Left renal pelvis (tissue), 4 donors: ENCODE data around the gene PMM2. TPM values are rescaled to one million over a fixed set of nuclear protein-coding genes. Genes with fewer than 3 reads are reported as not detected.

Source experiments
- DNase-seq, 4 donors: peaks; one replicate each; pipeline ENCODE4 v3.0.0-alpha.2; 2013; ENCODE audit warnings: low read depth in 4 of 4, low spot score in 3 of 4
- polyA plus RNA-seq, 4 donors: library from polyadenylated mRNA; unstranded; fragments of 120-200 nt; gene quantifications; one replicate each; pipeline ENCODE4 v1.2.1, GENCODE V29; 2013; ENCODE audit not compliant: insufficient read length in 4 of 4

The PMM2 gene
- polyA plus RNA-seq, 4 donors: 19.5 to 24.2 (median 22.0) TPM

DNA sequence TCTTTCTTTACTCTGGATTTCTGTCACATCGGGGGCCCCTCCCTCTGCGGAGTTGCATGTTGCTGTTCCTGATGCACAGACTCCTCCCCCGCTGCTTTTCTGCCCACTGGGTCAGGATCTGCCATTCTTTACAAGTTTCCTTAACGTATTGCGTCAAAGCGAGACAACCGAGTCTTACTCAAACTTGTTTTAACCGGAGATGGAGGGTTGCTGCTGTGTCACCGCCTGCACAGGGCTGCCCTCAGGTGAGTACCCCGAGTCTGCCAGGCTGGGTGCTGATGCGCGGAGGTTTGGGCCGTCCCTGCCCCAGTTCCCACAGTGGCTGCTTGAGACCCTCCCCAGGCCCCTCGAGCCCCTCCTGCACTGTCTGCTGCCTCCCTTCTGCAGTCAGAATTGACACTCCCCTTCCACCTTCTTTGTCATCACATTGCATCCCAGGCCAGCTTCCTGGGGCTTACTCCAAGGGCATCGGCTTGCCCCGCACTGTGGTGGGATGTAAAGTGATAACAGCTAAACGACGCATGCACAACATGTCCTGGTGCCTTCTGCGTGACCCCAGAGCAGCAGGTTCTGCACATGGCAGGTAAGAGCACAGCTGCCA is 51.9 kb downstream of the PMM2 start:
- DNase-seq: no peak

DNA sequence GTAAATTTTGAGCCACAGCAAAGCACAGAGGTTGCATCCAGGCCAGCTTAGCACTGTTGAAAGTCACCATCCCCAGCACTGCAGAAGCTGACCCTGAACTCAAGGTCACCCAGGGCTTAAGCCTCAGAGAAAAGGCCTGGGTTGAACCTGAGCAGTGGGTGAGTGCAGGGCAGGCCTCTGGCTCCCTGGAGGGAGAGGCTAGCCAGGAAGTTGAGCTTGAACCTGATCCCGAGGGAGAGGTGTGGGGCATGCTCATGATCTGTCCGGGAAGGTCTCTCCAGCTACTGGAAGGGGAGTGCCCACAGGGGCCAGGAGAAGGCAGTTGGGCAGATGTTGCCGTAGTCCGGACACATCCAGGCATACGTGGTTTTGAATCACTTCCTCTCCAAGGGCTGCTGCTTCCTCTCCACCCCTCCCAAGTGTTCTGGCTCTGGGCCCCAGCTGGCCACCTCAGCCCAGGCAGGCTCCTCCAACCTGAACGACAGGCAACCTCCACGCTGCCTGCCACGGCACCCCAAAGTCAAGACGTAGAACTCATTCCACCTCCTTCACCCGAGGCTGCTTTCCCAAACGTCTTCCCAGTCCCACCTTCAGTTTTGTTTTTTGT is 52.7 kb downstream of the PMM2 start:
- no peak for DNase-seq

DNA sequence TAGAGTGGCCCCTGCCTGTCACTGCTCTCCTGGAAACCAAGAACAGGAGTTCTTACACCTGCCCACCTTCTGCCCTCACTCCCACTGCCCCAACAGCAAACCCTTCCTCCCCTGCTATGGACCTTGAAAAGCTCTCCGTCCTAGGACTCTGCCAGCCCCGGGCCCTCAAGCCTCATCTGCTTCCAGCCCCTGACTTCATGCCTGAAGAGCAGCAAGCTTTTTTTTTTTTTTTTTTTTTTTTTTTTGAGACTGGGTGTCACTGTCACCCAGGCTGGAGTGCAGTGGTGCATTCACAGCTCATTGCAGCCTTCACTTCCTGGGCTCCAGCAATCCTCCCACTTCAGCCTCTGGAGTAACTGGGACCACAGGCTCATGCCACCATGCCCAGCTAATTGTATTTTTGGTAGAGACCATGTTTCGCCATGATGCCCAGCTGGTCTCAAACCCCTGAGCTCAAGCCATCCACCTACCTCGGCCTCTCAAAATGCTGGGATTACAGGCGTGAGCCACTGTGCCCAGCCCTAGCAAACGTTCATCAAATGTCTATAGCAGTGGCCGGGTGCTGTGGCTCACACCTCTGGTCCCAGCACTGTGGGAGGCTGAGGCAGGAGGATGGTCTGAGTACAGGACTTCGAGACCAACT is 54.2 kb downstream of the PMM2 start:
- no peak for DNase-seq

DNA sequence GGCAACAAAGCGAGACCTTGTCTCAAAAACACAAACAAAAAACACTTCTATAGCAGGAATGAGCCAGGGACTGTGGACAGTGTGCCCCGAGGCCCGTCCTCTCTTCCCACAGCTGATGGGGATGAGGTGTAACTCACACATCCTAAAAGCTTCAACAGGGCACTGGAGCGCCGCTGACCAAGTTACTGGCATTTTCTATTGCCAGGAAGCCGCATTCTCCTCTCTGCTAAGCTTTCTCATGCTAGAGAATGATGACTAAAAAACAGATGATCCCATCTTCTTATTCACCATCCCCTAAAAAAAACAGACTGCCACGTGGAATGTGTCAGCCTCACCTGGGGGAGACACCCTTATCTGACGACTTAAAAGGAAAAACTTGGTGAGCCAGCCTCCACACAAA is 54.9 kb downstream of the PMM2 start:
- DNase-seq: no peak

DNA sequence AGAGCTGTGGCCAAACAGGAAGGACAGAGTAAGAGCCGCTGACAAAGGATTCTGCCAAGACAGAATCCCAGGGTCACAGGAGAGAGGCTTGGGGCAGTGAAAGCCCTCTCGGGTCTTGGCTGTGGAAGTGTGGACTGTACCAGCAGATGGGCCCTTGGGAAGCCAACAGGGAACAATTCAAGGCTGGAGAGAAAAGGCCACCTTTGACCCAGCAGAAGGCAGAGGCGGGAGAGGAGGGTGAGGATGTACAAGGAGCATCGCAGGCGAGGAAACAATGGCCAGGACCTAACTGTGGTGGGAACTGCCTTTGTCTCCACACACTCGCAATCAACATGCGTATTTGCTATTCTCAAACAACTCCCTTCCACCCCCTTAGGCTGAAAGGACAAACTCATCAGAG is 55.5 kb downstream of the PMM2 start:
- no peak for DNase-seq

DNA sequence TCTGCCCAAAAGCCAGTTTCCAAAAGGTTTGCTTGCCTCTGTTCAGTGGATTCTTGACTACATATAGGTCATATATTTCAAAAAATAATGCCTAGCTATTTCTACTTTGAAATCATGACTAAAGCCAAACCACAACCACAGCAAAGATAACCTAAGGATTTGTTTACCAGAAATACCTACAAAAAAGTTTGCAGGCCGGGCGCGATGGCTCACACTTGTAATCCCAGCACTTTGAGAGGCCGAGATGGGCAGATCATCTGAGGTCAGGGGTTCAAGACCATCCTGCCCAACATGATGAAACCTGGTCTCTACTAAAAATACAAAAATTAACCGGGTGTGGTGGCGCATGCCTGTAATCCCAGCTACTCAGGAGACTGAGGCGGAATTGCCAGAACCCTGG is 56.0 kb downstream of the PMM2 start:
- DNase-seq: no peak

DNA sequence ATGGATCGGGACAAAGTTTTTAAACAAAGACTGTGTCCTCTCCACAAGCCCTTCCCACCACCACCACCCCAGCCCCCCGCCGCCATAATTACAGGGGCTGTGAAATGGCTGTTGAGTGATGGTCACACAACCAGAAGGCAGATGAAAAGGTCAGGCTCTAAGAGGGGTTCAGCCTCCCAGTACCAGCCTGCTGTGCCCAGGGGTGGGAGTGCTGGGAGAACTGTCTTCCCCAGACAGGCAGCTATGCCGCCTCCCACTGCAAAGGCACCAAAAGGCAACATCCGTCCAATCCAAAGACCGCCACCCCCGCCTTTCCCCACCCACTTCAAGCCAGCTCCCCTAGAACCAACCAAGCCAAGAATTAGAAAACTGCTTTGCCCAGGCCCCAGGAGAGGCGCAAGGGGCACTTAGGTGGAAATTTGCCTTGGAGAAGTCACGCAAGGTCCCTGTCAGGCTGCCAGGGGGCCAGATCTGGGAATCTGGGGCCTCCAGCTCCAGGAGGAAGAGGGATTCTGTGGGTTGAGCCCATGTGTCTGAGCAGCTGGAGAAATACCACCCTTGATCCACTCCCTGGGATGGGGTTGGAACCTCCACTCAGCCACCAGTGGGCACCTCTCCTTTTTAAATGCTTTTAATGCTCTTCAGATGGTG is 56.8 kb downstream of the PMM2 start:
- no peak for DNase-seq

DNA sequence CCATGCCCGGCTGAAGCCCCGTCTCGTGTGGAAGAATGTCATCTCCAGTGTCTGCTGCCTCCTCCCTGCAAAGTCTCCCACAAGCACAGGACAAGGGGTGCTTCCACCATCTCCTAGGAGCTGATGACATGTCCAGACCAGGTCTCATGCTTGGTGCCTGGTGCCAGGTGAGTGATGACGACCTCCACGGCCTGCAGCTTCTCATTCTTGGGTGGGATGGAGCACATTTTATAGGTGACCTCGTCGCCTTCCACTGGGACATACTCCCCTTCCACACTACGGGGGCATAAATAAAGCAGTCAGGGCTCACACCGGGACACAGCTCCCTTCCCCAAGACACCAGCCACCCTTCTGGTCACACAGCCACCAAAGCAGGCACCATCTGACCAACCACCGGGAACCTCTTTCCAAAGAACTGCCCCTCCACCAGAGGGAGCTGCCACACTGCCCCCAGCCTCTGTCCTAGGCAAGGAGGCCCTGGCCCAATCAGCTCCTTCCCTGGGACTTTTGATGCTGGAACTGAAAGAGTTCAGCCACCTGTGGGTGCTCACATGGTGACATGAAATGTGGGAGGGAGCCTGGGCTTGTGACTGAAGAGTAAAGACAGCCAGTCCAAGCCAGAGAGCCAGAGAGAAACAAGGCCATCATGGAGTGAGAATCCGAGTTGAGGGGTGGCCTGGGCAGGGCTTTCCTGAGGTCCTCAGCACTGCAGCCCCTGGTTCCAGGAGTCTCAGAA is 57.6 kb downstream of the PMM2 start:
- no peak for DNase-seq

DNA sequence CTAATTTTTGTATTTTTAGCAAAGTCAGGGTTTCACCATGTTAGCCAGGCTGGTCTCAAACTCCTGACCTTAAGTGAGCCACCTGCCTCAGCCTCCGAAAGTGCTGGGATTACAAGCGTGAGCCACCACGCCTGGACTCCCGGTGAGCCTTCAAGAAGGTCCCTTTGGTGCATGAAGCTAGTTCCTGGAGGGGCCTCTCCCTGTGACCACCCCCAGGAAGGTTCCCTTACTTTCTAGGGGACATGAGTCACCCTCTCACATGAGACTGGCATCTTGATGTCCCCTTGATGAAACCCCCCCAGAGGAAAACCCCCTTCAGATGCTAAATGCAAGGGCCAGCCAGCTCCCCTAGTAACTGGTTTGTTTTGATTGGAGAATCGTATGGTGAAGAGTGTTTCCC is 58.3 kb downstream of the PMM2 start:
- no peak for DNase-seq

DNA sequence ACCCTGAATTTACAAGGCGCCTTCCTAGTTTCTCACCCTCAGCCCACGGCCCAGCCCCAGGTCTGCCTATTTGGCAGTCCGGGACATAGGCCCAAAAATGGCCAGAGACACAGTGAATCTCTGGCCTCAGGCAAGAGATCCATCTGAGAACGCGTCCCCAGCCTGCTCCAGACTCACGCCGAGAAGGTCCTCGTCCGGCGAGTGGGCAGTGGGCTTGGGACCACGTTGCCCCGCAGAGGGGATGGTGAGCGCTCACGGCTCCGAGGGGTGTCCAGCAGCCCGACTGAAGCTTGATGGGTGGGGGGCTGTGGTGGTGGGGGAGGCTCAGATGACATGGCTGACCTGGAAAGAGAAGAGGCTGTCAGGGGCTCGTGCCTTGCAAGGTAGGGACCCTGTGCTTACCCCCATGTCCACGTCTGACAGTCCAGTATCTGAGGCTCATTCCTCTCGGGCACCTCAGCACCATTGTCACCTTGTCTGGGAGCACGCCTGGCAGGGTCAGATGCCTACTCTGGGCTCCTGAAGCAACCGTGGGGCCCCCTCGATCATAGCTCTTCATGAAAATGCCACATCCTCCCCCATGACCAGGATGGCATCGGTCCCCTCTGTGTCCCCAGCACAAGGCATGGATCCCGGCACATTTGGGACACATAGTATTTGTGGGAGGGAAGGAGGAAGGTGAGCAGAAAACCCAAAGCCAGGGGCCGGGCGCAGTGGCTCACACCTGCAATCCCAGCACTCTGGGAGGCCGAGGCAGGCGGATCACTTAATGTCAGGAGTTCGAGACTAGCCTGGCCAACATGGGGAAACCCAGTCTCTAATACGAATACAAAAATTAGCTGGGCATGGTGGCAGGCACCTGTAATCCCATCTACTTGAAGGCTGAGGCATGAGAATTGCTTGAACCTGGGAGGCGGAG is 61.6 kb downstream of the PMM2 start:
- DNase-seq: no peak

DNA sequence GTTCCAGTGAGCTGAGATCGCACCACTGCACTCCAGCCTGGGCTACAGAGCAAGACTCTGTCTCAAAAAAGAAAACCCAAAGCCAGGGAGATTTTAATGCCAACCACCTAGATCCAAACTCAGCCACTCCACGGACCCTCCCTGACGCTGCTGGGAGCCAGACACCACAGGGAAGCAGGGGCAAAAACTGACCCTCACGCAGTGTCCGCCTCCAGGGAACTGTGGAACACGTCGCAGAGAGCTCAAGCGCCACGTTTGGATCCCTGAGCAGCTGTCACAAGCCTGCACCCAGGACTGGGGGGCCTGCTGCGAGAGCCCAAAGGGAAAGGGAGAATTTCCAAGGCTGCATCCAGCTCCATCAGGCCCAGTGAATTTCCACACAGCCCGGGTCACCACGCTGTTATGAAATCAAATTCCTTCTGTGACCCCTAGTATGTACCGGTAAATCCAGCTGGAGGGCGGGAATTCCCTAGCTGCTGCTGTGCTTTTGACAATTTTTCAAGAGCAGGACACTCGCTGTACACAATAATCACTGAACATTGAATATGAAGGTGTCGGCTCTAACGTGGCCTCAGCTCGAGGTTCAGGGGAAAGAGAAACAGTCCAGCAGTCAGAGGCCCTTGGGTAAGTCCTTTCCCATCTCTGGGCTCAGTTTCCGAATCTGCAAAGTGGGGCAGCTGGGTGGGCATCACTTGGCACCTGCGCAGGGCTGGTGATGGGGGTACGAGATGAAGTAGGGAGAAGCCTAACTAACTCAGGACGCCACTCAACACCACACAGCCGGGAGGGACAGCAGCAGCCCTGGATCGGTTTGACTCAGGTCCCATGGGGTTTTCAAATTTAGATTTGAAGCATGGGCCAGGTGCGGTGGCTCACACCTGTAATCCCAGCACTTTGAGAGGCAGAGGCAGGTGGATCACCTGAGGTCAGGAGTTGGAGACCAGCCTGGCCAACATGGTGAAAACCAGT is 62.6 kb downstream of the PMM2 start:
- DNase-seq: no peak

DNA sequence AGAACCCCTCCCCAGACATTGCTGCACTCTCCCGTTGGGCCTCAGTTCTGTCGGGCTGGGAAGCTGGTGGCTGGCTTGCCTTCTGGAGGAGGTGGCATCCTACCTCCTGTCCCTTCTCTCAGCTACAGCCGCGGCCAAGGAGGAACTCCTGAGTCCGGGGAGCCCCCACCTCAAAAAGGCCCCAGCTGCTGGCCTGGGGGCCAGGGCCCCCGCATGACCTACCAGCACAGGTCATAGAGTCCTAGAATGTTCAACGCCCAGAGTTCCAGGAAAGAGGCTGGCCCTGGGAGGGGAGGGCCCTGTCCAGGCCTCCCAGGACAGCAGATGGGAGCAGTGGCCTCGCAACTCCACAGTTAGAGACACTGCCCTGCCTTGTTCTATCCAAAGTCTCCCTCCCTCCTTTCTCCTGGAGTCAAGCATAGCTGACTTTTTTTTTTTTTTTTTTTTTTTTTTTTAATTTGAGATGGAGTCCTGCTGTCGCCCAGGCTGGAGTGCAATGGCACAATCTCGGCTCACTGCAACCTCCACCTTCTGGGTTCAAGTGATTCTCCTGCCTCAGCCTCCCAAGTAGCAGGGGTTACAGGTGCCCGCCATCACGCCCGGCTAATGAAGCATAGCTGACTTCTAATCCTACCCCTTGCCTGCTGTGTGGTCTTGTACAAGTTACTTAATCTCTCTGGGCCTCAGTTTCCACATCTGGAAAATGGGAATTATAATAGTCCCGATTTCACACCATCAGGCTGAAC is 64.1 kb downstream of the PMM2 start:
- DNase-seq: no peak

DNA sequence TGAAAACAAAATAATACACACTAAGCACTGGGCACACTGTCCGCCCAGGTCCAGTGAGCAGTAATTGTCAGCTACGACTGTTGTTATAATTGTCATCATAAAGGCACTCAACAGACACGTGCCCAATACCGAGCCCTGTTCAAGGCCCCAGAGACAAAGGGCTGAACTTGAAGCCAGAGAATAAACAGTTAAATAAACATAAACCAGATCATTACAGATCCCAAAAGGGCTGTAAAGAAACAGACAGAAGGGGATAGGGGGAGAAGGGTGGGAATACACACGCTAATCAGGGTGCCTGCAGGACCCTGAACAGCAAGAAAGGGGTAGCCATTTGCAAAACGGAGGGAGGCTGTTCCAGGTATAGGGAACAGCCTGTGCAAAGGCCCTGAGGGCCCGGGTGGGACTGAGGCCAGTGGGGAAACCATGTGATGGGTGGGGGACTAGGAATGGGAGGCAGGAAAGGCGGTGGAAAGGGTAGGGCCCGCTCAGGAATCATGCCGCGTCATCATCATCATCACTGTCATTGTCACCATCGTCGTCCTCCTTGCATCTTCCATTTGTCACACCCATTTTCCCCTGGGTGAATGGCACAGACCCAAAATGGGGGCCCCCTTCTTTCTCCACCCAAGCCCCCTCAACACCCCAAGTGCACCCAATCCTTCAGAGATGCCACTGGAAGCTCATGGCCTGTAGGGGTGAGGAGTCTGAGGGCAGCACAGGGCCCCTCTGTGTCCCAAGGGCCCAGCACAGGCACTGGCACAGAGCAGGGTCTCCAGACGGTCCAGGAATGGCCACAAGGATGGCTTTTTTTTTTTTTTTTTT is 64.9 kb downstream of the PMM2 start:
- no peak for DNase-seq

DNA sequence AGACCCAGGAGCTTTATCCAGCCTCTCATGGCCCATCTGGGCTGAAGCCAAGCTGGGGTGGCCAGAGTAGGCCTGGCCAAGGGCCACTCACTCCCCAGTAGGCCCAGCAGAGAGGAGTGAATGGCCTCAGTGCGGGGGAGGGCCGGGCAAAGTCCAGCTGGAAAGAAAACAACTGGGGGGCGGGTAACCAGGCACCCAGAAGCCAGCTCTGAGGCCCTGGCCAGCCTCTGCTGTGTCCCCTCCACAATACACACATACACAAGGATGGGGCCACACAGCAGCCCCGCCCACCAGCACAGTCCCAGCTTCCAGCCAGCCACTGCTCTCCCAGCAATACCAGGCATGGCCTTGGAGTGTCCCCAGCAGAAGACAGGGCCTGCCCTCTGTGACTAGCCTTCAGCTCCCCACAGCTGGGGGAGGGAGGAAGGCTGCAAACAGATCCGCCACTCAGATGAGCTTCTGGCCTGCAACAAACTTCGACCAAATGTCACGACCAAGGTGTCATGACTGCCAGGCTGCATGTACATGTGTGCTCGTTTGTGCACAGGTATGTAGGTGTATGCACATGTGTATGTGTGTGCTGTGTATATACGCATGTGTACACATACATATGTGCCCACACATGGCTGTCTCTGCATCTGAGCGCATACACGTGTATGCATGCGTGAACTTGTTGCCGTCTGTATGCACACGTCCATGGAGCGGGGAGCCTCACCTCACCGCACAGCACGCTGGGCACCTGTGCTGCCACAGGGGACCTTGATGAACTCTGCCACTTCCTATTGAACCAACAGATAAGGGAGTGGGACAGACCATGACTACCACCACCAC is 66.2 kb downstream of the PMM2 start:
- no peak for DNase-seq

DNA sequence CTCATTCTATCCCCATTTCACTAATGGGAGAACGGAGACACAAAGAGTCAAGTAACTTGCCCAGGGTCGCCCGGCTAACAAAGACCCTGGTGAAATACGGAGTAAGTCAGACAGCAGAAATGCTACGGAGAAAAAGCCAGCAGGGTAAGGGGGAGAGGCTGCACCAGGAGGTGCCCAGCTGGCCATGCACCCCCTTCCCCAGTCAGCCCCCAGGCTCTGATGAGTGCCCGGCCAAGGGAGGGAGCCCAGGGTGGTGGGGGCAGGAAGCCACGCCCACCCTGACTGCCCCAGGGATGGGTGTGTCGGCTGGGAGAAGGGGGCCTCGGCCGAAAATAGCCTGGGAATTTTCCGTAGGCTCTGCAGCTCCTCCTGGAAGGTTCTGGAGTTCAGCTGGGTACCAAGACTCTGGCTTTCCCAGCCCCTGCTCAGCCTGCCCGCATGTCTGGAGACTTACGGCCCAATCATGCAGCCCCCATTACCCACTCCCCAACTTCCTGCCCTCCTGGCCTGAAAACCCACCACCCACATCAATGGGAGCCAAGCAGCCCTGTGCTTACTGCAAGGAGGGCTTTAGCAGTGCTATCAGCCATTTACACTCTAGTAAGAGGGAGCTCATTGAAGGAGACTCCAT is 67.0 kb downstream of the PMM2 start:
- DNase-seq: no peak
